LNCAP (cell line): ENCODE measurements around the gene HS1BP3.

Experiments used
- CTCF ChIP-seq: fragments of 450-650 bp; IDR thresholded peaks from 2 replicates; pipeline ENCODE4 v1.5.1; 2017; ENCODE audit warnings: mild to moderate bottlenecking

The HS1BP3 gene

GRCh38 chr2:20691076-20691734 is 40.3 kb upstream of the HS1BP3 start:
- no peak for TF ChIP-seq CTCF

- TF ChIP-seq CTCF, result no peak
Observed at GRCh38 chr2:20689428-20690264, 38.7 kb upstream of the HS1BP3 start.

GRCh38 chr2:20687260-20687832 is 36.4 kb upstream of the HS1BP3 start:
- no peak for TF ChIP-seq CTCF

GRCh38 chr2:20684581-20685063 is 33.7 kb upstream of the HS1BP3 start:
- TF ChIP-seq CTCF, result no peak

GRCh38 chr2:20682167-20682920 is 31.4 kb upstream of the HS1BP3 start:
- peak; percentile 54 for TF ChIP-seq CTCF

- TF ChIP-seq CTCF, result no peak
Observed at GRCh38 chr2:20680744-20681375, 30.0 kb upstream of the HS1BP3 start.

- TF ChIP-seq CTCF, result no peak
Observed at GRCh38 chr2:20678780-20679179, 27.9 kb upstream of the HS1BP3 start.
